Skin of body (tissue), 2 donors: Measurements from ENCODE around the gene PPP2R2C. TPM values are rescaled to one million over a fixed set of nuclear protein-coding genes. Genes with fewer than 3 reads are reported as not detected.

Experiments
- DNase-seq: peaks from one replicate; lab custom pipeline; 2025; lab: John Stamatoyannopoulos, UW
- total RNA-seq: library from RNA; depleted of rRNA; stranded (reverse); fragments of >200 nt; gene quantifications from one replicate; pipeline ENCODE4 v1.2.3, GENCODE V29; 2014

The PPP2R2C gene
- total RNA-seq, 1 donor from 2014 or later: 3.0 TPM

GRCh38 chr4:6272863-6273660 lies 199.4 kb downstream of the PPP2R2C start:
- DNase-seq: no peak

- DNase-seq: no peak
These were observed 200.5 kb downstream of the PPP2R2C start for GRCh38 chr4:6271701-6272465.

GRCh38 chr4:6271206-6271605 lies 201.2 kb downstream of the PPP2R2C start:
- DNase-seq: no peak

GRCh38 chr4:6270636-6271121 lies 201.7 kb downstream of the PPP2R2C start:
- peak; percentile 11 for DNase-seq

Other genes with a start within 250 kb of the PPP2R2C start
- 11.3 TPM for gene WFS1, start 202.8 kb downstream of the PPP2R2C start, total RNA-seq
- gene MAN2B2, start 102.6 kb upstream of the PPP2R2C start, total RNA-seq: 5.2 TPM
- 99.1 TPM for gene MRFAP1, start 168.1 kb upstream of the PPP2R2C start, total RNA-seq
- 26.0 TPM for gene S100P, start 221.3 kb upstream of the PPP2R2C start, total RNA-seq
- 53.5 TPM for gene MRFAP1L1, start 237.3 kb upstream of the PPP2R2C start, total RNA-seq
- gene BLOC1S4, start 243.6 kb upstream of the PPP2R2C start, total RNA-seq: 6.5 TPM